CD14-positive monocyte (primary cell): ENCODE data around the gene MGAT4A. TPM values are rescaled to one million over a fixed set of nuclear protein-coding genes. Genes with fewer than 3 reads are reported as not detected.

Source experiments
- DNase-seq, 3 donors: peaks; one replicate each; pipeline ENCODE4 v3.0.0-alpha.2; 2011 to 2022
- H2AFZ ChIP-seq: 2 replicates; pipeline ENCODE4 v1.6.0; 2012; ENCODE audit warnings: mild to moderate bottlenecking, low read depth, low read length, inconsistent platforms; ENCODE audit not compliant: insufficient read depth, poor library complexity, severe bottlenecking
- H3K27ac ChIP-seq, 2 donors: 1 replicate in 1 of 2; 2 replicates in 1 of 2; pipeline ENCODE4 v1.5.1; 2012 to 2013; ENCODE audit warnings: low read length in 2 of 2, control low read depth in 1 of 2, inconsistent platforms in 1 of 2, low read depth in 1 of 2, mild to moderate bottlenecking in 1 of 2
- H3K27me3 ChIP-seq, 2 donors: one replicate each; pipeline versions ENCODE4 v1.6.0 to v1.6.1; 2011 to 2013; ENCODE audit warnings: low read length in 2 of 2; ENCODE audit not compliant: control insufficient read depth in 2 of 2, insufficient read depth in 2 of 2
- H3K36me3 ChIP-seq, 2 donors: replicated peaks in 1 of 2; 1 replicate in 1 of 2; 2 replicates in 1 of 2; pipeline versions ENCODE4 v1.5.1 to v1.6.1; 2012 to 2013; ENCODE audit warnings: low read length in 2 of 2, control low read depth in 1 of 2, inconsistent platforms in 1 of 2, mild to moderate bottlenecking in 1 of 2; ENCODE audit not compliant: insufficient read depth in 2 of 2, control insufficient read depth in 1 of 2
- H3K4me1 ChIP-seq, 2 donors: 1 replicate in 1 of 2; 2 replicates in 1 of 2; pipeline versions ENCODE4 v1.5.1 to v1.6.1; 2012 to 2013; ENCODE audit warnings: low read length in 2 of 2, control low read depth in 1 of 2, inconsistent platforms in 1 of 2, mild to moderate bottlenecking in 1 of 2, moderate library complexity in 1 of 2; ENCODE audit not compliant: insufficient read depth in 2 of 2, control insufficient read depth in 1 of 2
- H3K4me2 ChIP-seq: replicated peaks from 2 replicates; pipeline ENCODE3; 2012; ENCODE audit warnings: low read length, moderate library complexity, mild to moderate bottlenecking; ENCODE audit not compliant: poor library complexity, severe bottlenecking; ENCODE audit errors: extremely low read depth
- H3K4me3 ChIP-seq, 3 experiments: fragments of 200-600 bp in 1 of 3; sonication (generic) in 1 of 3; replicated peaks in 1 of 3; 1 replicate in 2 of 3; 2 replicates in 1 of 3; pipeline ENCODE4 v1.5.1; 2011 to 2013; ENCODE audit warnings: low read length in 3 of 3, mild to moderate bottlenecking in 3 of 3, control low read depth in 2 of 3, low read depth in 2 of 3, inconsistent platforms in 1 of 3, moderate library complexity in 1 of 3
- H3K79me2 ChIP-seq: 2 replicates; pipeline ENCODE4 v1.6.0; 2012; ENCODE audit warnings: mild to moderate bottlenecking, control low read depth, inconsistent platforms, low read length, moderate library complexity; ENCODE audit not compliant: insufficient read depth
- H3K9ac ChIP-seq: 2 replicates; pipeline ENCODE4 v1.6.0; 2017; ENCODE audit warnings: low read length, mild to moderate bottlenecking; ENCODE audit not compliant: insufficient read depth, poor library complexity, severe bottlenecking
- H3K9me3 ChIP-seq, 2 donors: replicated peaks in 1 of 2; 1 replicate in 1 of 2; 2 replicates in 1 of 2; pipeline versions ENCODE4 v1.5.1 to v1.6.1; 2012 to 2013; ENCODE audit warnings: low read length in 2 of 2, control low read depth in 1 of 2; ENCODE audit not compliant: control insufficient read depth in 1 of 2, insufficient read depth in 1 of 2
- H4K20me1 ChIP-seq: 2 replicates; pipeline ENCODE4 v1.6.0; 2012; ENCODE audit warnings: mild to moderate bottlenecking, low read length, control low read depth, moderate library complexity; ENCODE audit not compliant: insufficient read depth
- H3K27ac Mint-ChIP-seq, 7 donors: one replicate each; pipeline ENCODE4 v1.8.0; 2020; ENCODE audit warnings: mild to moderate bottlenecking in 7 of 7, mixed read lengths in 7 of 7, moderate library complexity in 6 of 7, inconsistent platforms in 2 of 7
- H3K27me3 Mint-ChIP-seq, 3 donors: one replicate each; pipeline ENCODE4 v1.8.0; 2021 to 2022; ENCODE audit warnings: low read depth in 3 of 3, mild to moderate bottlenecking in 3 of 3, mixed read lengths in 3 of 3, moderate library complexity in 3 of 3, inconsistent platforms in 1 of 3
- H3K36me3 Mint-ChIP-seq, 2 donors: one replicate each; pipeline ENCODE4 v1.8.0; 2020; ENCODE audit warnings: mixed read lengths in 2 of 2, inconsistent platforms in 1 of 2, mild to moderate bottlenecking in 1 of 2
- H3K4me1 Mint-ChIP-seq: one replicate; pipeline ENCODE4 v1.8.0; 2020; ENCODE audit warnings: mild to moderate bottlenecking, mixed read lengths
- H3K4me3 Mint-ChIP-seq, 2 donors: one replicate each; pipeline ENCODE4 v1.8.0; 2020; ENCODE audit warnings: mild to moderate bottlenecking in 2 of 2, mixed read lengths in 2 of 2, moderate library complexity in 1 of 2
- H3K9me3 Mint-ChIP-seq, 7 donors: one replicate each; pipeline ENCODE4 v1.8.0; 2020 to 2022; ENCODE audit warnings: mixed read lengths in 7 of 7, mild to moderate bottlenecking in 6 of 7, moderate library complexity in 6 of 7, inconsistent platforms in 2 of 7
- WGBS: methylation state at CpG from one replicate; pipeline ENCODE4 v1.1.5; 2013; ENCODE audit warnings: missing lambda C conversion rate; ENCODE audit not compliant: insufficient coverage; 5-methylcytosine and 5-hydroxymethylcytosine counted together
- intact Hi-C, 2 donors: fragments of 100-400 bp; cut with micrococcal nuclease; formaldehyde crosslinking; loops; one replicate each; pipeline versions ENCODE4 v1.15.0 to v1.15.1; 2023
- polyA plus RNA-seq, 3 donors: library from polyadenylated mRNA; depleted of rRNA in 1 of 3; unstranded in 2 of 3; stranded (reverse) in 1 of 3; fragments of 300-500 nt in 2 of 3; fragments of >200 nt in 1 of 3; fragmentation: Illumina TruSeq in 2 of 3; gene quantifications; 1 replicate in 2 of 3; 2 replicates in 1 of 3; pipeline ENCODE4 v1.2.3, GENCODE V29; 2012 to 2021
- TF ChIP-seq, protein P1 (sequence below): fragments of 200-600 bp; IDR thresholded peaks from one replicate; pipeline ENCODE4 v1.8.0; 2022; ENCODE audit warnings: antibody characterized with exemption, mild to moderate bottlenecking

Gene MGAT4A
- polyA plus RNA-seq, 3 donors: 24.3 to 35.9 (median 35.1) TPM

GRCh38 chr2:98773169-98773568, 42.2 kb upstream of the MGAT4A start:
- peaks cover 53% of the 10 kb centered on the region for H3K4me1 Mint-ChIP-seq
- Histone ChIP-seq H2AFZ (peak overlapping the region; percentile 39), H3K4me3 (no peak overlapping the region), H3K4me2 (no peak overlapping the region), H3K9ac (no peak overlapping the region), H3K9me3 (no peaks in the 10 kb centered on the region), H3K36me3 (no peaks in the 10 kb centered on the region), H3K4me1 (peaks cover 40 to 46% of the 10 kb centered on the region in 2 donors), H4K20me1 (no peaks in the 10 kb centered on the region), H3K27ac (no peak overlapping the region), H3K27me3 (no peaks in the 10 kb centered on the region), H3K79me2 (no peaks in the 10 kb centered on the region)
- H3K9me3 Mint-ChIP-seq: no peaks in the 10 kb centered on the region
- TF ChIP-seq, protein P1, sequence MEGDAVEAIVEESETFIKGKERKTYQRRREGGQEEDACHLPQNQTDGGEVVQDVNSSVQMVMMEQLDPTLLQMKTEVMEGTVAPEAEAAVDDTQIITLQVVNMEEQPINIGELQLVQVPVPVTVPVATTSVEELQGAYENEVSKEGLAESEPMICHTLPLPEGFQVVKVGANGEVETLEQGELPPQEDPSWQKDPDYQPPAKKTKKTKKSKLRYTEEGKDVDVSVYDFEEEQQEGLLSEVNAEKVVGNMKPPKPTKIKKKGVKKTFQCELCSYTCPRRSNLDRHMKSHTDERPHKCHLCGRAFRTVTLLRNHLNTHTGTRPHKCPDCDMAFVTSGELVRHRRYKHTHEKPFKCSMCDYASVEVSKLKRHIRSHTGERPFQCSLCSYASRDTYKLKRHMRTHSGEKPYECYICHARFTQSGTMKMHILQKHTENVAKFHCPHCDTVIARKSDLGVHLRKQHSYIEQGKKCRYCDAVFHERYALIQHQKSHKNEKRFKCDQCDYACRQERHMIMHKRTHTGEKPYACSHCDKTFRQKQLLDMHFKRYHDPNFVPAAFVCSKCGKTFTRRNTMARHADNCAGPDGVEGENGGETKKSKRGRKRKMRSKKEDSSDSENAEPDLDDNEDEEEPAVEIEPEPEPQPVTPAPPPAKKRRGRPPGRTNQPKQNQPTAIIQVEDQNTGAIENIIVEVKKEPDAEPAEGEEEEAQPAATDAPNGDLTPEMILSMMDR: no peak
- H3K27me3 Mint-ChIP-seq: peaks cover 1 to 5% (median 4%) of the 10 kb centered on the region in 3 donors
- H3K27ac Mint-ChIP-seq: peak overlapping the region in 3 of 7 donors; percentile 3 to 89 (median 84)
- WGBS: 92% methylated on average over 5 of the region's 5 CpGs
- intact Hi-C loops: loop anchor here in 1 of 2 donors (5.0 kb wide), 1 partner anchor 36 kb away; no protein-coding TSS in a partner anchor
- H3K4me3 Mint-ChIP-seq: no peak overlapping the region
- no peak for DNase-seq
- H3K36me3 Mint-ChIP-seq: no peaks in the 10 kb centered on the region

- Histone ChIP-seq H3K27me3 (no peaks in the 10 kb centered on the region), H3K36me3 (no peaks in the 10 kb centered on the region), H3K79me2 (no peaks in the 10 kb centered on the region), H2AFZ (peak overlapping the region; percentile 39), H3K9ac (no peak overlapping the region), H3K4me3 (peak overlapping the region in 1 of 3 experiments; percentile 73), H3K27ac (peak overlapping the region in 1 of 2 donors; percentile 79), H3K9me3 (no peaks in the 10 kb centered on the region), H3K4me2 (peak overlapping the region; percentile 75), H4K20me1 (no peaks in the 10 kb centered on the region), H3K4me1 (peaks cover 40 to 48% of the 10 kb centered on the region in 2 donors)
- H3K36me3 Mint-ChIP-seq: no peaks in the 10 kb centered on the region
- intact Hi-C loops: loop anchor here in 1 of 2 donors (5.0 kb wide), 1 partner anchor 35 kb away; no protein-coding TSS in a partner anchor
- 19% methylated on average over 8 of the region's 8 CpGs for WGBS
- H3K4me1 Mint-ChIP-seq: peaks cover 54% of the 10 kb centered on the region
- H3K4me3 Mint-ChIP-seq: peak overlapping the region; percentile 81 to 91
- H3K9me3 Mint-ChIP-seq: no peaks in the 10 kb centered on the region
- peaks cover 1 to 7% (median 4%) of the 10 kb centered on the region in 3 donors for H3K27me3 Mint-ChIP-seq
- H3K27ac Mint-ChIP-seq: peak overlapping the region in 5 of 7 donors; percentile 69 to 89 (median 84)
- no peak for DNase-seq
- TF ChIP-seq, protein P1: no peak
These were observed 41.6 kb upstream of the MGAT4A start for GRCh38 chr2:98772536-98772935.
